Measurements from ENCODE around the gene TASOR. TPM values are rescaled to one million over a fixed set of nuclear protein-coding genes. Genes with fewer than 3 reads are reported as not detected.
"Not testable (repeated sequence)": the region's sequence is repeated elsewhere in the genome, so short reads cannot be mapped to it uniquely, and the experiment has no call there.

The TASOR gene
- total RNA-seq, 1 donor from 2014 or later, result 50.3 TPM

GRCh38 chr3:56720849-56721248 is 37.8 kb upstream of the TASOR start:
- H3K4me3 ChIP-seq, result no peak overlapping the region
- DNase-seq (ENCODE audit: extremely low spot score in 2 of 2), result no peak
- intact Hi-C loops (cut with DNase I), result no loop called here
- no peaks in the 10 kb centered on the region for H3K9me3 ChIP-seq
- H3K27ac ChIP-seq, result no peak overlapping the region
- H3K36me3 ChIP-seq, result no peaks in the 10 kb centered on the region
- no peaks in the 10 kb centered on the region for H3K4me1 ChIP-seq
- H3K27me3 ChIP-seq, result no peaks in the 10 kb centered on the region
- TF ChIP-seq POLR2AphosphoS5 (IDR thresholded peaks at IDR 0.05; ENCODE audit: insufficient read depth in 1 of 2, low read depth in 1 of 2), result no peak
- TF ChIP-seq CTCF (IDR thresholded peaks at IDR 0.05), result no peak
- no peak for TF ChIP-seq POLR2A (IDR thresholded peaks at IDR 0.05)

- H3K9me3 ChIP-seq; DNase-seq (ENCODE audit: extremely low spot score in 2 of 2); H3K4me3 ChIP-seq; H3K4me1 ChIP-seq; H3K27ac ChIP-seq; H3K36me3 ChIP-seq; H3K27me3 ChIP-seq; intact Hi-C loops (cut with DNase I): not testable (repeated sequence)
Measured at GRCh38 chr3:56718809-56719208, 35.7 kb upstream of the TASOR start.

DNA sequence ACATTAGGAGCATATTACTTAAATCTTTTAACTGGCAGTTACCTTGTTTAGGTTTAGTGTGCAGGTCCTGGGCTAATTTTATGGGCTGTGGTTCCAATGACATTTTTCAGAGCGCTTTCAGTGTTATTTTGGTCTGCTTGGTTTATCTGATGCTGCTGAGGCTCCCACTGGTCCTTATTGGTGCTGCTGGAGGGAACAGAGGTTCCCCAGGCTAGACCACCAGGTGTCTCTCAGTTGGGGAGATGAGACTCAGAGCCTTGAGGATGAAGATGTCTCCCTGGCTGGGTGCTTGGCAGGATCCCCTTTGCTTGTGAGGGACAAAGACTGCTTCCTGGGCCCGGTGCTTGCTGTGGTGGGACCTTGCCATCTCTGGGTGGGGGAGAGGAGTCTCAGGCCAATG is 28.3 kb upstream of the TASOR start:
- TF ChIP-seq POLR2A (IDR thresholded peaks at IDR 0.05) (no peak), CTCF (IDR thresholded peaks at IDR 0.05) (no peak)
- DNase-seq (ENCODE audit: extremely low spot score in 2 of 2), result no peak
- H3K9me3 ChIP-seq, result no peaks in the 10 kb centered on the region
- no peaks in the 10 kb centered on the region for H3K27me3 ChIP-seq
- no peak overlapping the region for H3K4me3 ChIP-seq
- intact Hi-C loops (cut with DNase I), result no loop called here
- no peaks in the 10 kb centered on the region for H3K36me3 ChIP-seq
- no peaks in the 10 kb centered on the region for H3K4me1 ChIP-seq
- H3K27ac ChIP-seq, result no peak overlapping the region

GRCh38 chr3:56707412-56707811 is 24.3 kb upstream of the TASOR start:
- H3K9me3 ChIP-seq; H3K27me3 ChIP-seq; H3K36me3 ChIP-seq; H3K4me1 ChIP-seq; H3K4me3 ChIP-seq; DNase-seq (ENCODE audit: extremely low spot score in 2 of 2); H3K27ac ChIP-seq; intact Hi-C loops (cut with DNase I): not testable (repeated sequence)

- H3K9me3 ChIP-seq, result no peaks in the 10 kb centered on the region
- no peak overlapping the region for H3K4me3 ChIP-seq
- no peaks in the 10 kb centered on the region for H3K36me3 ChIP-seq
- intact Hi-C loops (cut with DNase I), result no loop called here
- H3K27me3 ChIP-seq, result no peaks in the 10 kb centered on the region
- TF ChIP-seq POLR2A (IDR thresholded peaks at IDR 0.05) (no peak), CTCF (IDR thresholded peaks at IDR 0.05) (no peak), POLR2AphosphoS5 (IDR thresholded peaks at IDR 0.05; ENCODE audit: insufficient read depth in 1 of 2, low read depth in 1 of 2) (no peak)
- no peaks in the 10 kb centered on the region for H3K4me1 ChIP-seq
- DNase-seq (ENCODE audit: extremely low spot score in 2 of 2), result no peak
- no peak overlapping the region for H3K27ac ChIP-seq
Measured at GRCh38 chr3:56706629-56707028, 23.6 kb upstream of the TASOR start.

DNA sequence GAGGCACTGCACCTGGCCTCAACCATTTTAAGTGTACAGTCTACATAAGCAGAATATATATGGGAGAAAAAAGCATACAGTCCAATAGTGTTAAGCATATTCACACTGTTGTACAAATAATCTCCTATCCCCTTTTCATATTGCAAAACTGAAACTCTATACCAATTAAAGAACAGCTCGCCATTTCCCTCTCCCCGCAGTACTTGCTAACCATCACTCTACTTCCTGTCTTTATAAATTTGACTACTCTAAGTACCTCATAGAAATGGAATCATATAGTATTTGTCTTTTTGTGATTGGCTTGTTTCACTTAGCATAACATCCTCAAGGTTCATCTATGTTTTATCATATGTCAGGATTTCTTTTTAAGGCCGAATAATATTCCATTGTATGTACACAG is 21.6 kb upstream of the TASOR start:
- Histone ChIP-seq H3K4me3 (no peak overlapping the region), H3K36me3 (no peaks in the 10 kb centered on the region), H3K27ac (no peak overlapping the region), H3K9me3 (no peaks in the 10 kb centered on the region), H3K4me1 (no peaks in the 10 kb centered on the region), H3K27me3 (no peaks in the 10 kb centered on the region)
- intact Hi-C loops (cut with DNase I), result loop anchor here (5.0 kb wide), 1 partner anchor 283 kb away; no protein-coding TSS in a partner anchor
- DNase-seq (ENCODE audit: extremely low spot score in 2 of 2), result no peak
- TF ChIP-seq CTCF (IDR thresholded peaks at IDR 0.05) (no peak), POLR2AphosphoS5 (IDR thresholded peaks at IDR 0.05; ENCODE audit: insufficient read depth in 1 of 2, low read depth in 1 of 2) (no peak), POLR2A (IDR thresholded peaks at IDR 0.05) (no peak)

Measured in vagina (tissue), 2 donors.